ENCODE results near the gene SSUH2.
A peak's percentile ranks its signal among the peaks of the same experiment; 100 is the strongest.

Gene SSUH2

GRCh38 chr3:8673083-8673737, 28.6 kb upstream of the SSUH2 start:
- no peak for TF ChIP-seq CTCF (IDR thresholded peaks at IDR 0.05; ENCODE audit: control insufficient read depth, extremely low read depth, insufficient read depth)
- H3K4me3 ChIP-seq (ENCODE audit: low read depth, low read length), result no peak overlapping the region
- no peak for DNase-seq (ENCODE audit: low read depth)

- no peak overlapping the region for H3K4me3 ChIP-seq (ENCODE audit: low read depth, low read length)
- no peak for TF ChIP-seq CTCF (IDR thresholded peaks at IDR 0.05; ENCODE audit: control insufficient read depth, extremely low read depth, insufficient read depth)
- DNase-seq (ENCODE audit: low read depth), result no peak
Measured at GRCh38 chr3:8669019-8669418, 24.4 kb upstream of the SSUH2 start.

- no peak overlapping the region for H3K4me3 ChIP-seq (ENCODE audit: low read depth, low read length)
- DNase-seq (ENCODE audit: low read depth), result no peak
- no peak for TF ChIP-seq CTCF (IDR thresholded peaks at IDR 0.05; ENCODE audit: control insufficient read depth, extremely low read depth, insufficient read depth)
Measured at GRCh38 chr3:8668216-8668615, 23.6 kb upstream of the SSUH2 start.

- no peak for DNase-seq (ENCODE audit: low read depth)
- TF ChIP-seq CTCF (IDR thresholded peaks at IDR 0.05; ENCODE audit: control insufficient read depth, extremely low read depth, insufficient read depth), result no peak
Measured at GRCh38 chr3:8667463-8668091, 23.0 kb upstream of the SSUH2 start.

GRCh38 chr3:8665407-8665896, 20.9 kb upstream of the SSUH2 start:
- DNase-seq (ENCODE audit: low read depth), result no peak
- no peak for TF ChIP-seq CTCF (IDR thresholded peaks at IDR 0.05; ENCODE audit: control insufficient read depth, extremely low read depth, insufficient read depth)
- H3K4me3 ChIP-seq (ENCODE audit: low read depth, low read length), result no peak overlapping the region

More at GRCh38 chr3:8667463-8668091, 23.0 kb upstream of the SSUH2 start:
- H3K4me3 ChIP-seq (ENCODE audit: low read depth, low read length), result no peak overlapping the region

GRCh38 chr3:8663177-8664061, 18.8 kb upstream of the SSUH2 start:
- H3K4me3 ChIP-seq (ENCODE audit: low read depth, low read length), result no peak overlapping the region
- TF ChIP-seq CTCF (IDR thresholded peaks at IDR 0.05; ENCODE audit: control insufficient read depth, extremely low read depth, insufficient read depth), result peak; percentile 75
- DNase-seq (ENCODE audit: low read depth), result peak; percentile 38
